ENCODE results near the gene SVIL.

DNA sequence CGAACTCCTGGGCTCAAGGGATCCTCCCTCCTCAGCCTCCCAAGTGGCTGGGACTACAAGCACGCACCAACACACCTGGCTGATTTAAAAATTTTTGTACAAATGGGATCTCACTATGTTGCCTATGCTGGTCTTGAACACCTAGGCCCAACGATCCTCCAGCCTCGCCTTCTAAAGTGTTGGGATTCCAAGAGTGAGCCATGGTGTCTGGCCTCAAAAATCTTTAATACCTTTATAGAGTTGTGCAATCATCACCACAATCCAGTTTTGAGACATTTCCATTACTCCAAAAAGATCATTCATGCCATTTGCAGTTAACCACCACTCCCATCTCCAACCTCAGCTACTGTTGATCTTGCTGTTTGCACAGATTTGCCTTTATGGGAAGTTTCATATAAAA lies 180.5 kb downstream of the SVIL start:
- no peak for TF ChIP-seq POLR2AphosphoS5 (IDR thresholded peaks at IDR 0.05)
- TF ChIP-seq, protein P1, sequence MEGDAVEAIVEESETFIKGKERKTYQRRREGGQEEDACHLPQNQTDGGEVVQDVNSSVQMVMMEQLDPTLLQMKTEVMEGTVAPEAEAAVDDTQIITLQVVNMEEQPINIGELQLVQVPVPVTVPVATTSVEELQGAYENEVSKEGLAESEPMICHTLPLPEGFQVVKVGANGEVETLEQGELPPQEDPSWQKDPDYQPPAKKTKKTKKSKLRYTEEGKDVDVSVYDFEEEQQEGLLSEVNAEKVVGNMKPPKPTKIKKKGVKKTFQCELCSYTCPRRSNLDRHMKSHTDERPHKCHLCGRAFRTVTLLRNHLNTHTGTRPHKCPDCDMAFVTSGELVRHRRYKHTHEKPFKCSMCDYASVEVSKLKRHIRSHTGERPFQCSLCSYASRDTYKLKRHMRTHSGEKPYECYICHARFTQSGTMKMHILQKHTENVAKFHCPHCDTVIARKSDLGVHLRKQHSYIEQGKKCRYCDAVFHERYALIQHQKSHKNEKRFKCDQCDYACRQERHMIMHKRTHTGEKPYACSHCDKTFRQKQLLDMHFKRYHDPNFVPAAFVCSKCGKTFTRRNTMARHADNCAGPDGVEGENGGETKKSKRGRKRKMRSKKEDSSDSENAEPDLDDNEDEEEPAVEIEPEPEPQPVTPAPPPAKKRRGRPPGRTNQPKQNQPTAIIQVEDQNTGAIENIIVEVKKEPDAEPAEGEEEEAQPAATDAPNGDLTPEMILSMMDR (IDR thresholded peaks at IDR 0.05 in 8 of 11, conservative IDR thresholded peaks at IDR 0.05 in 3 of 11) = no peak

Data from spleen (tissue), 7 donors.